HG02884 (cell line): ENCODE measurements around the gene INHBB.

Source experiments
- ATAC-seq: cut with Tn5 transposase; IDR thresholded peaks from one replicate; pipeline ENCODE4 v1.9.1; 2021; ENCODE audit warnings: mild to moderate bottlenecking, moderate library complexity; ENCODE audit not compliant: unreplicated experiment

INHBB gene

DNA sequence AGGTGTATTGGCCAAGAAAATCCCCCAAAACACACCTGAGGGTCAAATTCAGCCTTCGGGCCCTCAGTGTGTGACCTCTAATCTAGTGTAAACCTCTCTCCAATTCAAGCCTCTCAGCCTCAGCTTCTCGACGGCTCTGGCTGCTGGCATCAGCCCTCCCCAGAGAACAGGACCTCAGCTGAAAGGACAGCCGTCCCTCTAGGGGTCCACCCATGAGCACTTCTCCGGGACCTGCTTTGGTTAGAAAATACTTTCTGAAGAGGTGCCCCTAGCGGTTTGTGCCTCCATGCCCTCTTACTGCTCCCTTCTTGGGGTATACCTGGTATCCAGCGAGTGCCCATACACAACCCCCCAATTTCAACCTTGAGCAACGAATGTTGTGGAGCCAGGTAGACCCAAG is 48.8 kb downstream of the INHBB start:
- ATAC-seq: no peak

DNA sequence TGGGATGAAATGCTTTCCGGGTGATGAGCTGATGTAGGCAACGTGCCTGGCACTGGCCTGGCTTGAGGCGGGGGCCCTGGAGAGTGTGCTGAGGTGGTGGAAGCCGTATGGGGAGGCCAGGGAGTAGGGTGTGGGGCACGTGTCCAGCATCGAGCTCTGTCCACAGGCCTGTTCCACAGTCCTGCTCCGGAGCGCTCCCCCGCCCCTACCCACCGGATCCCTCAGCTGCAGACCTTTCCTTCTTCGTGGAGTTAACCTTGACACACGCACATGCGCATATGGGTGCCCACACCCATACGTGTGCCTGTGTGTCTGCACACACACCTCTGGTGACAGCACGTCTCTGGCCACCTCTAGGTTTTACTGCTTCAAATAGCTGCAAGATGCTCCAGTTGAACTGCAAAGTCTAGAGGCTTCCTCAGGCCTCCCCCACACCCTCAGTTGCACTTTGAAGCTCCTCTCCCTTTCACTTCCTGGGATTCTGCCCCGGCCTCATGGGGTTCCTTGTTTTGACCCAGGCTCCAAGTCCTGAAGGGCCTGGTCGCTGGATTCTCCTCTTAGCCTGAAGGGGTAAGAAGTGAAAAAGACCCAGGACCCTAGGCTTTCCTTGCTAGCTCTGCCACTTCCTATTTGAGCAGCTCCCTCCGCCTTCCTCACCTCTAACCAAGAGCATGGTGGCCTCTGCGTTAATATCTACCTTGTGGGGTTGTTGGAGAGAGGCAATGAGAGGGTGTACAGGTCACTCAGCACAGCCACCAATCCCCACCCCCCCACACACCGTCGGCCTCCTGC is 49.5 kb downstream of the INHBB start:
- ATAC-seq: no peak

DNA sequence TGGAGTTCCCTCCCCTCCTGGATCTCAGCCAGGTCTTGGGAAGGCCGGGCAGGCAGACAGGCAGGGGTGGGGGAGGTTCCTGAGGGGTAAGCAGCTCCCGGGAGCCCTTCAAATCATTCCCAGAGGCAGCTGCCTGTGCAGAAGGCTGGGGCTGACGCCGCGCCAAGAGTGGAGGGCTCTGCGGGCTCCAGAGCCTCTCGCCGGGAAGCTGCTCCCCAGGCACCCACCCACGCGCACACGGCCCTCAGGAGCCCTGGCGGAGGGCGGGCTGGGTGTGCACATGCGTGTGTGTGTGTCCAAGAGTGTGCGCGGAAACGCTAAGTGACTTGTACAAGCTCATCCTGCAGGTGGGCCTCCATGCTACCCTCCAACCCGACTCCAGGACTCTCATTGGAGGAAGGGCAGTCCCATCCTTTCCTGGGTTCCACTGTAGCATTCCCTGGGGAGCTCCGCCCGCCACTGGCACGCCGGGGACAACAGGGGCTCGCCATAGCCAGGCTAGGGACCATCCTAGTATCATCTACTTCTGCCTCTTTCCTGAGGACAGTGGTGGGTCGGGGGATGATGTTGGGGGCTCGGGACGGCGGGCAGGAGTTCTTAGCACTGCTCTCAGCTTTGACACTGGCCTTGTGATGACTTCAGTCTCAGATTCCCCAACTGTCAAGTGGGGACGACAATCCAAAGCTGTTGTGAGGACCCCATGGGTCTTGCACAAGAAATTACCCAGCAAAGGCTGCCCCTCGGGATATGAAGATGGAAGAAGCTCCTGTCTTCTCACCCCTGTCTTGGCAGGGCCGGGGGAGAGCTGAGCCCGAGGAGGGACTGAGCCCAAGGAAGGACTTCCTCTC is 50.3 kb downstream of the INHBB start:
- no peak for ATAC-seq

DNA sequence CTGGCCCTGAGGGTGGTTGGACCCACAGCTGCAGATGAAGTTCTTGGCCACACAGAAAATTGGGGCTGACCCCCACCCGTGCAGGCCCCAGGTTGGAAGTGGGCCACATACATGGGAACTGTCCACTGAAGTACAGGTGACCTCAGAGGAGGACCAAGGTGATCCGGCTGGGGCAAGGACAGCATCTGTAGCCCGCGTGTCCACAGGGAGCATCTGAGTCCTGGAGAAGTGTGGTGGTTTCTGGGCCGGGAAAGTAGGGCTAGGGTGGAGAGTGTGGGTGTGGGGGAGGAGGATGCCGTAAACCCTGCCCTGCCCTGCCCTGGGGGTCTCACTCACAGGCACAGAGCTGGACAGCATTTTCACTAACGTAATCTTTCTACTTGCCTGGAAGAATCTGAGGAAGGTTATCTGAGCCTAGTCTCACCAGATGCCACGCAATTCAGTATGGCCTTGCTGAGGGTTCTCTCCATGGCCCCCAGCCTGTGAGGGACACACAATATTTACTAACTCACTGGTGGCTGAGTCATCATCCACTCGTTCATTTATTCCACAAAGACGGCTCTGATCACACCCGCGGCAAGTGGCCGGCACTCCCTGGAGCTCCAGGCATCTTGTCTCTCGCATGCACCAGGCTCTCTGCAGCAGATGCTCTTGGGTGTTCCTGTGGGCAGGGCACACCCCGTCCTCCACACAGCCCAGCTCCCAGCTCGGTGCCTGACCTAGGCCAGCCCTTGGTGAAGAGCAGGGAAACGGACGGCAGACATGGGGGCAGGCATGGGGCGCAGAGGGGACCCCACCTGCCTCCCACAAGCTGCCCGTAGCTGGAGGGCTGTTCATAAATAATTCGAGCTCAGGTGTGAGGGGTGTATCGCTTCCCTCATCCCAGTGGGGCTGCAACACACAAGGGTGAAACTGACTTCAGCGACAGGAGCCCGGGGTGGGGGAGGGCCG is 51.2 kb downstream of the INHBB start:
- no peak for ATAC-seq

DNA sequence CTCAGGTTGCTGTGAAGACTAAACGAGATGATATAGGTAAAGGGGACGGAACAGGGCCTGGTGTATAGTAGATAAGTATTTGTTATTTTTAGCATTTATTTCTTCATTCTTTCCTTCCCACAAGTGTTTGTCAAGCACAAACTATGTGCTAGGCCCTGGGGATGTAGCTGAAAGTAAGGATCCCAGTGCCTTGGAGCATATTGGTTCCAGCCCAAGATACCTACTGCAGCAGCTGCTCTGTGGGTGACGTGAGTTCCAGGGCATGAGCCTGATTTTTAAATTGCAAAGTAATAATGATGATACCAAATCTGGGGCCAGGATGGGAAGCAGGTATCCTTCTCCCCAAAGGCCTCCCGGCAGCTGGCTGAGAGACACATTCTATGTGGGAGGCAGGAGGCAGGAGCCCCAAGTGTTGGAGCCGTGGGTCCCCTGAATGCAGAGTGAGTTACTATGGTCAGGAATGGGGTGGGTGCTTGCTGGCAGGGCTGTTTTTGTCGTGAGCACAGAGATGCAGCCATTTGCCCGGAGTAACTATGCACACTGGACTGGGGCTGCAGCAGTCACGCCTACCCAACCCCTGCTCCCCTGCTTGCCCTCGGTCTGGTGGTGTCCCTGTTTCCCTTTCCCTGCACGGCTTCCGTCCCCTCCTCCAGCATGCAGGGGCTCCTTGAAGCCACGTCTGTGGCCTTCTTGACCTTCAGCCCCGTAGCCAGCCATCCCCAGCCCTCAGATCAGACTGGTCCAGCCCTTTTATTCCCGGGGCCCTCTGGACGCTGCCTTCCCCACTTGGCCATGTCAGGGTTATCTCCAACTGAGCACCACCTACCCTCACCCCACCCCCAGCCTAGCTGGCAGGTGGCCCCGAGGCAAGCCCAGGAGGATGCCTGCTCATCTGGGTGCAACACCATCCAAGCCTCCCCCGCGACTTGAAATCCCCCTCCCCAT is 52.4 kb downstream of the INHBB start:
- no peak for ATAC-seq

DNA sequence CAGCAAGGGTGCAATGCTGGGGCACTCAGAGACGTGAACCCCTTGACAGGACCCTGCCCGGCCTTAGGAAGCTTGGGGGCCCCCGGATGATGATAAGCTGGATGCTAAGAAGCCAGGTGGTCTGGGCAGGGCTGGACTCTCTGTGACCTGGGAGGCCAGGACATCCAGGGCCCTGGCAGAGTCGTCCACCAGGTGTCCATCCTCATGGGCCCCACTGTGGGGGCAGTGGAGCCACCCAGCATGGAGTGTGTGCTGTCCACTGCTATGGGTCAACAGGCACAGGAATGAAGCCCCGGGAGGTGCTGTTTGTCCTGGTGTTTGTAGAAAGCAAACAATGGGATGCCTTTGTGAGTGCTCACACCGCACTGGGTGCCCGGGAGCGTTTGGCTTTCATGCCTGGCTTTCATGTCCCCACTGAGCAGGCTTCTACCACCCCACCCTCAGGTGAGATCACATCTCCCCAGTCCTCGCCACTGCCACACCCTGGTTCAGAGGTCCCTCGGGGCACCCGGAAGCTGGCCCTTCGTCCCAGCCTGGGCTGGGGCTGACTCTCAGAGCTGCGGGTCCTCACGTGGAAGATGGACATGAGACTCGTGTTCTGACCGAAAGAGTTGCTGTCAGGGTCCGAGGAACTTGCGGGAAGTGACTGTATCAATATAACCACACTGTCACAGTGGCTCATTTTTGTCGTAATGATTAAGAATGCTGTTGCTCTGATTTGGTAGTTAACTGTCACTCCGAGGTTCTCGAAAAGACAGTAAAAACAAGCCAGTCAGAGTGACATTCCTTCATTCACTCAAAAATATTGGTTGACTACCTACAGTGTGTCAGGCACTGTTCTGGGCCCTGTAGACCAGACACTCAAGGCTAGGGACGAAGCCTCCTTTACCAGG is 53.3 kb downstream of the INHBB start:
- no peak for ATAC-seq

DNA sequence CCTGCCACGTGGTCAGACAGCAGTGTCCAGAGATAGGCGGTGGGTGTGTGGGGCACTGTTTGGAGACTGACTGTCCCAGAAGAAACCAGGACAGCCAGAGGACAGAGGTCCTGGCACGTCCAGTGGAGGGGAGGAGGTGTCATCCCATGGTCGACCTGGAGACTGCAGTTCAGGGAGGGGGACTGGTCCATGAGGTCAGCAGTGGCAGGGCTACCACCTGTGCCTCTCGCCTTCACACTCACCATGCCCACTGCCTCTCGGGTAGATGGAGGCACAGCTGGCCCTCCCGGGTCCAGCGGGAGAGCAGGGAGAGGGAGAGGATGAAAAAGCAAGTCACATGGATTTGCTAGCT is 53.9 kb downstream of the INHBB start:
- ATAC-seq: no peak

DNA sequence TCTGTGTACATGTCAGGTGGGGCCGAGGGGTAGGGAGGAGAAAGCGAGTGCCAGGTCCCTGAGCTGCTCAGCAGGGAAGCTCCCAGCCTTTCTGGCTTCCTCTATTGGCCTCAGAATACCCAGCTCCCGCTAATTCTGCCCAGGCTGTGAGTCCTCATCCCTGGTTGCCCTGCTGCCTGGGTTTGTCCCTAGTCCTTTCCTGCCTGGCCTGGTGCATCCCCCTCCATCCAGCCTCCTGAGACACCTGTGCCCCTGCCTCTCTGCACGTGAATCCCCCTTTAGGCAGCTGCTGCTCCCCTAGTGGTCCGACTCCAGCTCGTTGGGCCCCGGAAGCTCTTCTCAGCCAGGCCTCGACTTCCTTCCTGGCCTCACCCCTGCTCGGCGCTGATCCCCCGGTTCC is 54.6 kb downstream of the INHBB start:
- ATAC-seq: no peak
